Testis (tissue), 2 donors: Measurements from ENCODE around the gene PIGL.

Experiments used
- CTCF ChIP-seq, 3 experiments: fragments of 450-650 bp in 2 of 3; fragments of 200-600 bp in 1 of 3; sonication (generic) in 1 of 3; IDR thresholded peaks; one replicate each; pipeline ENCODE4 v1.5.1; 2016 to 2019; ENCODE audit warnings: antibody characterized with exemption in 3 of 3, mild to moderate bottlenecking in 2 of 3, moderate library complexity in 1 of 3
- POLR2A ChIP-seq: fragments of 450-650 bp; IDR thresholded peaks from one replicate; pipeline ENCODE4 v1.6.1; 2017; ENCODE audit warnings: antibody characterized with exemption, mild to moderate bottlenecking, moderate library complexity

- TF ChIP-seq POLR2A (no peak), CTCF (IDR thresholded peaks at IDR 0.05) (no peak)
These were observed 122.9 kb downstream of the PIGL start for GRCh38 chr17:16339959-16340358.
